Hepatocyte (in vitro differentiated cells): ENCODE measurements around the gene TCEAL1. TPM values are rescaled to one million over a fixed set of nuclear protein-coding genes. Genes with fewer than 3 reads are reported as not detected.

Experiments used
- DNase-seq: peaks from one replicate; pipeline ENCODE4 v3.0.0-alpha.2; 2016; ENCODE audit warnings: low spot score
- H2AFZ ChIP-seq: fragments of 200-600 bp; sonication (generic); 2 replicates; pipeline ENCODE4 v1.6.0; 2016; ENCODE audit warnings: antibody characterized with exemption, mild to moderate bottlenecking
- H3K27ac ChIP-seq: fragments of 200-600 bp; sonication (generic); 2 replicates; pipeline ENCODE4 v1.5.1; 2016; ENCODE audit warnings: mild to moderate bottlenecking
- H3K27me3 ChIP-seq: fragments of 200-600 bp; sonication (generic); 2 replicates; pipeline ENCODE4 v1.6.1; 2016
- H3K36me3 ChIP-seq: fragments of 200-600 bp; sonication (generic); replicated peaks from 2 replicates; pipeline ENCODE4 v1.5.1; 2016; ENCODE audit warnings: low read depth; ENCODE audit not compliant: insufficient read depth
- H3K4me1 ChIP-seq: fragments of 200-600 bp; sonication (generic); 2 replicates; pipeline ENCODE4 v1.5.1; 2016; ENCODE audit warnings: mild to moderate bottlenecking, moderate library complexity; ENCODE audit not compliant: insufficient read depth
- H3K4me2 ChIP-seq: fragments of 200-600 bp; sonication (generic); 2 replicates; pipeline ENCODE4 v1.6.0; 2016
- H3K4me3 ChIP-seq: fragments of 200-600 bp; sonication (generic); 2 replicates; pipeline ENCODE4 v1.5.1; 2016; ENCODE audit warnings: mild to moderate bottlenecking
- H3K79me2 ChIP-seq: fragments of 200-600 bp; sonication (generic); 2 replicates; pipeline ENCODE4 v1.6.0; 2017; ENCODE audit warnings: mild to moderate bottlenecking
- H3K9me2 ChIP-seq: fragments of 200-600 bp; sonication (generic); replicated peaks from 2 replicates; pipeline ENCODE4 v1.6.0; 2017; ENCODE audit warnings: mild to moderate bottlenecking; ENCODE audit not compliant: insufficient read depth
- H3K9me3 ChIP-seq: fragments of 200-600 bp; sonication (generic); 2 replicates; pipeline ENCODE4 v1.5.1; 2016; ENCODE audit warnings: low read depth, mild to moderate bottlenecking
- H4K20me1 ChIP-seq: fragments of 200-600 bp; sonication (generic); 2 replicates; pipeline ENCODE4 v1.6.0; 2016; ENCODE audit warnings: mild to moderate bottlenecking; ENCODE audit not compliant: insufficient read depth, poor library complexity, severe bottlenecking
- CTCF ChIP-seq: fragments of 200-600 bp; sonication (generic); IDR thresholded peaks from 2 replicates; pipeline ENCODE4 v1.5.1; 2016; ENCODE audit warnings: antibody characterized with exemption, mild to moderate bottlenecking; ENCODE audit not compliant: poor library complexity
- EZH2 ChIP-seq: fragments of 200-600 bp; sonication (generic); IDR thresholded peaks from 2 replicates; pipeline ENCODE4 v1.6.1; 2016; ENCODE audit warnings: antibody characterized with exemption, mild to moderate bottlenecking, borderline replicate concordance
- EZH2phosphoT487 ChIP-seq: fragments of 200-600 bp; sonication (generic); IDR thresholded peaks from one replicate; pipeline ENCODE4 v1.6.1; 2018; ENCODE audit warnings: antibody characterized with exemption, mild to moderate bottlenecking, low read depth, moderate library complexity; ENCODE audit not compliant: unreplicated experiment, severe bottlenecking
- WGBS: methylation state at CpG from one replicate; pipeline ENCODE4 v1.1.6; 2016; ENCODE audit warnings: low lambda C conversion rate; ENCODE audit errors: missing lambda C conversion rate; 5-methylcytosine and 5-hydroxymethylcytosine counted together
- polyA plus RNA-seq: library from polyadenylated mRNA; unstranded; fragments of >200 nt; fragmentation: Nextera tagmentation; extraction: Ambion mirVana; gene quantifications from 2 replicates; pipeline ENCODE4 v1.2.1, GENCODE V29; 2016
- total RNA-seq: library from RNA; depleted of rRNA; stranded (reverse); fragments of >200 nt; gene quantifications from 2 replicates; pipeline ENCODE4 v1.2.3, GENCODE V29; 2014

TCEAL1 gene
- total and polyA plus RNA-seq, 2 experiments from 2014 or later: 89.2 to 113 TPM

DNA sequence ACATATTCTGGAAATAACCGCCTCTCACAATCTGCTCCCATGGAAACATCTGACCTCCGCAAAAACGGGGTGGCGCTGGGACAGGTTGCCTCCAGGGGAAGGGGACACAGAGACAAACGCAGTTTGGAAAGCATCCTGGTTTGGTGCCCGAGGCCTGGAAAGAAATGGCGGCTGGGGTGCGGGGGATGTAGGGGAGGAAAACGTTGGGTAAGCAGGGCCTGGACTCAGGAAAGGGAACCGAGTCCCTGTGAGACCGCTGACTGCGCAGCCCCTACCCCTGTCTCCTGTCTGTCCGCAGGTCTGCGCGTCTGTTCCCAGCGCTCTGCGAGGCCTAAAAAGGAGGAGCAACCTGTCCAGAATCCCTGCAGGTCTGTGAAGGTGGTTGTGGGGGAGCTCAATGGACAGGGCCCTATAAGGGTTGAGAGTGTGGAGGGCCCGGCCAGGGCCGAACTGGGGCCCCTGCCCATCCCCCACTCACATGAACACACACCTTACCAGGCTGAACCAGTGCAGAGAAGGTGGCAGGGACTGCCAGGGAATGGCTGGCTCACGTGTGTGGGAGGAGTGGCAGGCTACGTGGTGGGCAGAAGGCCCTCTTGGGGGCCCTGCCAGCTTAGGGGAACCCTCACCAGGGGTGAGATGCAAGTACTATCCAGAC, 20.3 kb upstream of the TCEAL1 start:
- Histone ChIP-seq H4K20me1 (no peaks in the 10 kb centered on the region), H3K79me2 (peaks cover 27% of the 10 kb centered on the region), H3K4me1 (no peaks in the 10 kb centered on the region), H3K27me3 (no peaks in the 10 kb centered on the region), H3K36me3 (no peaks in the 10 kb centered on the region), H3K27ac (peak overlapping the region; percentile 92), H3K4me2 (peak overlapping the region; percentile 79), H3K9me2 (no peaks in the 10 kb centered on the region), H3K9me3 (no peaks in the 10 kb centered on the region), H2AFZ (peak overlapping the region; percentile 89), H3K4me3 (peak overlapping the region; percentile 86)
- 28% methylated on average over 21 of the region's 21 CpGs for WGBS
- TF ChIP-seq CTCF: no peak
- no peak for DNase-seq

- H3K9me2 ChIP-seq: no peaks in the 10 kb centered on the region
- H3K4me3 ChIP-seq: no peak overlapping the region
- no peak overlapping the region for H2AFZ ChIP-seq
- H3K36me3 ChIP-seq: no peaks in the 10 kb centered on the region
- no peaks in the 10 kb centered on the region for H3K9me3 ChIP-seq
- no peak overlapping the region for H3K27ac ChIP-seq
- peaks cover 27% of the 10 kb centered on the region for H3K79me2 ChIP-seq
- TF ChIP-seq EZH2phosphoT487 (no peak), EZH2 (no peak), CTCF (no peak)
- H3K4me2 ChIP-seq: no peak overlapping the region
- no peaks in the 10 kb centered on the region for H3K27me3 ChIP-seq
- H3K4me1 ChIP-seq: no peaks in the 10 kb centered on the region
- no peak for DNase-seq
- no peaks in the 10 kb centered on the region for H4K20me1 ChIP-seq
- 87% methylated on average over 1 of the region's 1 CpG for WGBS
Observed at GRCh38 chrX:103610282-103610681, 18.5 kb upstream of the TCEAL1 start.

- H3K4me1 ChIP-seq: no peaks in the 10 kb centered on the region
- no peak overlapping the region for H2AFZ ChIP-seq
- H3K36me3 ChIP-seq: no peaks in the 10 kb centered on the region
- H3K4me3 ChIP-seq: no peak overlapping the region
- 85% methylated on average over 1 of the region's 1 CpG for WGBS
- H3K79me2 ChIP-seq: peaks cover 45% of the 10 kb centered on the region
- no peak for TF ChIP-seq EZH2phosphoT487
- TF ChIP-seq CTCF: no peak
- TF ChIP-seq EZH2: no peak
- no peaks in the 10 kb centered on the region for H3K9me2 ChIP-seq
- no peaks in the 10 kb centered on the region for H3K27me3 ChIP-seq
- no peak overlapping the region for H3K4me2 ChIP-seq
- H3K27ac ChIP-seq: no peak overlapping the region
- no peaks in the 10 kb centered on the region for H3K9me3 ChIP-seq
- H4K20me1 ChIP-seq: no peaks in the 10 kb centered on the region
- DNase-seq: no peak
Observed at GRCh38 chrX:103613362-103613890, 15.3 kb upstream of the TCEAL1 start.

- Histone ChIP-seq H3K27me3 (no peaks in the 10 kb centered on the region), H2AFZ (no peak overlapping the region), H3K4me3 (no peak overlapping the region), H3K9me2 (no peaks in the 10 kb centered on the region), H3K4me1 (no peaks in the 10 kb centered on the region), H3K4me2 (no peak overlapping the region), H3K27ac (no peak overlapping the region), H3K79me2 (peaks cover 54% of the 10 kb centered on the region), H4K20me1 (no peaks in the 10 kb centered on the region), H3K9me3 (no peaks in the 10 kb centered on the region), H3K36me3 (no peaks in the 10 kb centered on the region)
- DNase-seq: no peak
- 96% methylated on average over 1 of the region's 1 CpG for WGBS
- TF ChIP-seq CTCF: no peak
- TF ChIP-seq EZH2phosphoT487: no peak
Observed at GRCh38 chrX:103614999-103615398, 13.8 kb upstream of the TCEAL1 start.
